Measurements from ENCODE around the gene MAP7D2.

DNA sequence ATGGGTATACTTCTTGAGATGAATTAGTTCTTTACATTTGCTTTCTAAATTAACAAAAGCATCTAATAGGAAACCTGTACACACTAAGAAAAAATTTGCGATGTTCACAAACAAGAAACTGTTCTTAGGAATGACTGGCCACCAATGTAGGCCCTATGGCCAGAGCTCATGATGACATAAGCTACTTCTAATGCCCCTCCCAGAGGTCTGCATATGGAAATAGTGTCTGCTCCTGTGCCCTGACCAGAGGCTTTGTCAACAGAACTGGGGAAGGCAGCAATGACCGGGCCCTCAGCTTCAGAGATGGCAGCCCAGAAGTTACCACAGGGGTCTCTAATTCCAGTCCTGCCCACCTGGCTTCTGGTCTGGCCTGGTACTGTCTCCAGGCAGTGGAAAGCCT is 110.8 kb downstream of the MAP7D2 start:
- TF ChIP-seq, protein P1, sequence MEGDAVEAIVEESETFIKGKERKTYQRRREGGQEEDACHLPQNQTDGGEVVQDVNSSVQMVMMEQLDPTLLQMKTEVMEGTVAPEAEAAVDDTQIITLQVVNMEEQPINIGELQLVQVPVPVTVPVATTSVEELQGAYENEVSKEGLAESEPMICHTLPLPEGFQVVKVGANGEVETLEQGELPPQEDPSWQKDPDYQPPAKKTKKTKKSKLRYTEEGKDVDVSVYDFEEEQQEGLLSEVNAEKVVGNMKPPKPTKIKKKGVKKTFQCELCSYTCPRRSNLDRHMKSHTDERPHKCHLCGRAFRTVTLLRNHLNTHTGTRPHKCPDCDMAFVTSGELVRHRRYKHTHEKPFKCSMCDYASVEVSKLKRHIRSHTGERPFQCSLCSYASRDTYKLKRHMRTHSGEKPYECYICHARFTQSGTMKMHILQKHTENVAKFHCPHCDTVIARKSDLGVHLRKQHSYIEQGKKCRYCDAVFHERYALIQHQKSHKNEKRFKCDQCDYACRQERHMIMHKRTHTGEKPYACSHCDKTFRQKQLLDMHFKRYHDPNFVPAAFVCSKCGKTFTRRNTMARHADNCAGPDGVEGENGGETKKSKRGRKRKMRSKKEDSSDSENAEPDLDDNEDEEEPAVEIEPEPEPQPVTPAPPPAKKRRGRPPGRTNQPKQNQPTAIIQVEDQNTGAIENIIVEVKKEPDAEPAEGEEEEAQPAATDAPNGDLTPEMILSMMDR (IDR thresholded peaks at IDR 0.05; ENCODE audit: low read depth, low read length) = no peak
- TF ChIP-seq EZH2phosphoT487 (IDR thresholded peaks at IDR 0.05; ENCODE audit: low read depth) = no peak
